ENCODE measurements around the gene ACVR1B. TPM values are rescaled to one million over a fixed set of nuclear protein-coding genes. Genes with fewer than 3 reads are reported as not detected.
"Not testable (repeated sequence)": the region's sequence is repeated elsewhere in the genome, so short reads cannot be mapped to it uniquely, and the experiment has no call there.

The ACVR1B gene
- total RNA-seq, 1 donor from 2014 or later: 9.6 TPM

GRCh38 chr12:51969643-51970042 lies 18.1 kb downstream of the ACVR1B start:
- no peak for DNase-seq (ENCODE audit: low read depth)

GRCh38 chr12:51970904-51971646 lies 19.6 kb downstream of the ACVR1B start:
- no peak for DNase-seq (ENCODE audit: low read depth)

DNA sequence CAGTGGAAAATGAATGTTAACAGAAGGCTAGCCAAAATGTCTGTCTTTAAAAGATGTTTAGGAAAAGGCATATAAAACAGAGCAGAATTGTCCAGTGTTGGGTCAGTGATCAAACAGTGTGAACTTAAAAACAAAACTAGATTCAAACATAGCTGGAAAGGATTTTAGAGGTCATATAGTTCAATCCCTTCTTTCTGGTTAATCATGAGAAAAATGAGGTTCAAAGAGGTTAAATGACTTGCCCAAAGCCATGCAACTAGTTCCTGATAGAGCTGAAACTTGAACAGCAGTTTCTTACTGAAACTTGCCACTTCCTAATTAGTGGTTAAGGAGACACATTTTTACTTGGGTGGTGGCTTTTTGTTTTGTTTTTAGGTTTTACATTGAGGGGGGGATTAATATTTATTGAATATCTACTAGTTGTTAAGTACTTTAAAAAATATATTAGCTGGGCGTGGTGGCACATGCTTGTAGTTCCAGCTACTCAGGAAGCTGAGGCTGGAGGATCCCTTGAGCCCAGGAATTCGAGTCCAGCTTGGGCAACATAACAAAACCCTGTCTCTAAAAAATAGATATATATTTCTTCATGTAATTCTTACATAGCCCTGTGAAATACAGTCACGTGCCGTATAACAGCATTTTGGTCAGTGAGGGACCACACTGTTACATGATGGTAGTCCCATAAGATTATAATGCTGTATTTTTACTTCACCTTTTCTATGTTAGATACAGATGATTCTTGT lies 20.4 kb downstream of the ACVR1B start:
- DNase-seq (ENCODE audit: low read depth): no peak

DNA sequence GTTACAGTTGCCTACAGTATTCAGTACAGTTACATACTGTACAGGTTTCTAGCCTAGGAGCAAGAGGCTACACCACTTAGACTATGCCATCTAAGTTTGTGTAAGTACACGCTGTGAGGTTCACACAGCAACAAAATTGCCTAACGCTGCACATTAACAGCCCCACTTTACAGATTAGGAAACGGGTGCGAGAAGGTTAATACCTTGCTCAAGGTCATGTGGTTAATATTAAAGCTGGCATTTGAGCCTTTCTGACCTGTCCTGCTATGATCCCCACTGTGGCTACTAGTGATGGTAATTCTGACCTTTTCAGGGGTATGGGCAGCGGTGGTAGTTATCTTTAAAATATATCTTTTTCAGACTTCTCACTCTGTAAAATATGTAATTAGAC lies 20.9 kb downstream of the ACVR1B start:
- no peak for DNase-seq (ENCODE audit: low read depth)

DNA sequence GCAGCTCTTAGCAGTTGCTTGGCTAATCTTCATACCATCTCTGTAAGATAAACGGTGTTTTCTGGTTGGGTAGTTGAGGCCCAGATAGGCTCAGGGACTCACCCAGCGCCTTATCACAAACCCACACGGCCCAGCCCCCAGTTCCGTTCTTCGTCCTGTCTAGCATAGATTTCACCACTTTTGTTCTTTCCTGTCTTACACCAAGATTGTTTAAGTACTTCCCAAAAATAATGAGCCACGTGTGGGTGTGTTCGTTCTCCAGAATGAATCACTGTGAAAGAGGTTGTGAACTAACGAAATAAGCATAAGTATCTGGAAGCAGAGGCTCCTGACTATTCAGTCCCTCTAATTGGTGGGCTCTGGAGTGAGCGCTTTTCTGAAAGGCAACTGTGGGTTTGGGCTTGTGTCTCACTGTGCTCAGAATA lies 21.4 kb downstream of the ACVR1B start:
- DNase-seq (ENCODE audit: low read depth): no peak

DNA sequence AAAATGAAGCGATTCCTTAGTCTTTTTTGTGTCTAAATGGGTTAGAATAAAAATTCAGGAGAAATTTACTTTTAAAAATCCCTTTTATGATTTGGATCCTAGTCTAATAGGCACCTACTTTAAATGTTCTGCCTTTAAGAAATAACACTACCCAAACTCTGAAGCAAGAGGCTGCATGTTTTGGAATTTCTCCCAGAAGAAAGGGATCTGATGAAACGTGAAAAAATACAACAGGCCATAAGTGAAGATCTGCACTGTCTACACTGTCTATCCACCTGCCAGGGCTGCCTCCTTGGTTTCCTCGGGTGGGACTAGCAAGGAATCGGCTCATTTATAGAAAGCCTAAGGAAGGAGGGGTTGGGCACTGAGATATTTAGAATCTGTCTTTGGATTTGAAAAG lies 22.1 kb downstream of the ACVR1B start:
- DNase-seq (ENCODE audit: low read depth): no peak

GRCh38 chr12:51974646-51975045 lies 23.1 kb downstream of the ACVR1B start:
- no peak for DNase-seq (ENCODE audit: low read depth)

DNA sequence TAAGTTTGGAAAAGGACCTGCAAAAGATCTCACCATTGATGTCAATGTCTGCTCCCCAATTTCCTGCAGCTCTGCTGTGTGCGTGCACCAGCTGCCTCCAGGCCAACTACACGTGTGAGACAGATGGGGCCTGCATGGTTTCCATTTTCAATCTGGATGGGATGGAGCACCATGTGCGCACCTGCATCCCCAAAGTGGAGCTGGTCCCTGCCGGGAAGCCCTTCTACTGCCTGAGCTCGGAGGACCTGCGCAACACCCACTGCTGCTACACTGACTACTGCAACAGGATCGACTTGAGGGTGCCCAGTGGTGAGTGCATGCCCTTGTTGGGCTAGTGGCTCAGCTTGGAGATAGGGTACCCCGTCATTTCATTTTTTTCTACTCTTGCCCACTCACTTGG lies 23.7 kb downstream of the ACVR1B start:
- DNase-seq (ENCODE audit: low read depth): no peak

DNA sequence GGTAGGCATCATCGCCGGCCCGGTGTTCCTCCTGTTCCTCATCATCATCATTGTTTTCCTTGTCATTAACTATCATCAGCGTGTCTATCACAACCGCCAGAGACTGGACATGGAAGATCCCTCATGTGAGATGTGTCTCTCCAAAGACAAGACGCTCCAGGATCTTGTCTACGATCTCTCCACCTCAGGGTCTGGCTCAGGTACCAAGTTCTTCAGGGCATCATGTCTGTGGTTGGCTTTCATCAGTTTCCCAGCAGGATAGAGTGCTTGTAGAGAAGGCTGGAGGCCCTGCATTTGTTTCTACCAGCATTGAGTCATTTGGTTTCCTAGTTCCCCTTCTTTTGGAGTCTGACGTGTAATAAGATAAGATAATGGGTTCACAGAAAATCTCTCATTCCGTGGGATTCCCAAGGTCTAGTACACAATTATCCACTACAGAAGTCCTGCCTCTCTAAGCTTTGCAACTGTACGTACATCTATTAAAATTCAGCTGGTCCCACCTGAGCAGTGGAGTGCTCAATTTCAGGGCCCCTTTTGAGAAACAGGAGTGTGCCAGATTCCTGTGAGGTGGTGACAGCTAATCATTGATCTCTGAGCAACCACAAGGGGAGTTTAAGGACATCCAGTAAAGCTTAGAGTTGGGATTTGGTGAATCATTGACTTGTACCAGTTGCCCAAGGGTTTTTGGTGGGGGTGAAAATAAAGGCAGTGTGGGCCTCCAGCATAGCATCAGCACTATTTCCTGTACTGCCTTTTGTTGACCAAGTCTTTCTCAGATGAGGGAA lies 25.1 kb downstream of the ACVR1B start:
- no peak for DNase-seq (ENCODE audit: low read depth)

- DNase-seq (ENCODE audit: low read depth): no peak
Observed at GRCh38 chr12:51977320-51977753, 25.8 kb downstream of the ACVR1B start.

- not testable (repeated sequence) for DNase-seq (ENCODE audit: low read depth)
Observed at GRCh38 chr12:51979306-51979705, 27.8 kb downstream of the ACVR1B start.

DNA sequence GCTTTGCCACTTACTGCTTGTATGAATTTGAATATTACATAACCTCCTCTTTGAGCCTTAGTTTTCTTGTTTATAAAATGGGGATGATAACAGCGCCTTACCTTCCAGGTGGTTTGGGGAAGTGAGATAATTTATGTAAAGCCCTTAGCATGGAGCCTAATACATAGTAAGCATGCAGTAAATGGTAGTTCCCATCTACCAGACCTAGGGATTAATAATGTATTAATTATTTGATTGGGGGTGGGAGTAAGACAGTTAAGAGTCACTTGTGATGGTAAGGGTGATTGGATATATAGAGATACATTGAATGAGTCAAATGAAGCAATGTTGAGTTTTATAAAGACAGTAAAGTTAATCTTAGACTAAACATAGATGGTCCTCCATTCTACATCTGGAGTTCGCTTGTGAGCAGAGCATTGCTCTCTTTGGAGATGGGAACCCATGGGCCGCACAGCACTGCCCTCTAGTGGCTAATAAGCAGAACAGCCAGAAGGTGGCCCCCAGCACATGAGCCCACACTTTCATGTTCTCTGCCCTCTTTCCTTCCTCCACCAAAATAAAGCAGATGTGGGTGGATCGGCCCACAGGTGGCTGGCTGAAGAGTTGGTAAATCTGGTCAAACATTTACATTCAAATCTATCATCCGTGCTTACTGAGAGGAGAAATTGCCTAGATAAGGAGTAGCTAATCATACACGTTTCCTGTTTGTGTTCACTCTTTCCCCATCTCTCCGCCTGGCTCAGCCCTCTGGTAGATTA lies 28.7 kb downstream of the ACVR1B start:
- DNase-seq (ENCODE audit: low read depth): peak; percentile 75

- DNase-seq (ENCODE audit: low read depth): no peak
Observed at GRCh38 chr12:51980809-51981127, 29.3 kb downstream of the ACVR1B start.

DNA sequence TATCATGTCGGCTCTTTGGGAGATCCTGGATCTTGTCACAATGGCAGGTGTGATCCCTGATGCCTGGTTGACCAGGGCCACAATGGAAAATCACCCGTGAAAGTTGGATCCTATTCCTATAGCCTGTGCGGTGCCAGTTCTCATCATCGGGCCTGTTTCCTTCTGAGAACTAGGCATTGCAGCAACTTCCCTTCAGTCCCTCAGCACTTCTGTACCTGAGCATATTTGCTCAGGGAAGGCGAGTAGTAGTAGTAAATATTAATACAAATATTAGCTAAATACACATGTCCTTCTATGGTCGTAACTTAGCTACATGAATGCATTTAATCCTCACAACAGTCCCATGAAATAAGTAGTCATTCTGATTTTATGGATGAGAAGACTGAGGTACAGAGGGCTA lies 33.2 kb downstream of the ACVR1B start:
- DNase-seq (ENCODE audit: low read depth): no peak

GRCh38 chr12:51985154-51985835 lies 33.8 kb downstream of the ACVR1B start:
- no peak for DNase-seq (ENCODE audit: low read depth)

GRCh38 chr12:51986834-51987233 lies 35.3 kb downstream of the ACVR1B start:
- no peak for DNase-seq (ENCODE audit: low read depth)

- no peak for DNase-seq (ENCODE audit: low read depth)
Observed at GRCh38 chr12:51992246-51992645, 40.7 kb downstream of the ACVR1B start.

- no peak for DNase-seq (ENCODE audit: low read depth)
Observed at GRCh38 chr12:51994539-51994820, 43.0 kb downstream of the ACVR1B start.

DNA sequence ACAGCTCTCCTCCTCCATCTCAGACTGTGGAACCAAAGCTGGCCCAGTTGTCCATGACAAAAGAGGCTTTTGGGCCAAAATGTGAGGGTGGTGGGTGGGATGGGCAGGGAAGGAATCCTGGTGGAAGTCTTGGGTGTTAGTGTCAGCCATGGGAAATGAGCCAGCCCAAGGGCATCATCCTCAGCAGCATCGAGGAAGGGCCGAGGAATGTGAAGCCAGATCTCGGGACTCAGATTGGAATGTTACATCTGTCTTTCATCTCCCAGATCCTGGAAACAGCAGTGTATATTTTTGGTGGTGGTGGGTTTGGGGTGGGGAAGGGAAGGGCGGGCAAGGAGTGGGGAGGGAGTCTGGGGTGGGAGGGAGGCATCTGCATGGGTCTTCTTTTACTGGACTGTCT lies 43.5 kb downstream of the ACVR1B start:
- DNase-seq (ENCODE audit: low read depth): peak; percentile 91

DNA sequence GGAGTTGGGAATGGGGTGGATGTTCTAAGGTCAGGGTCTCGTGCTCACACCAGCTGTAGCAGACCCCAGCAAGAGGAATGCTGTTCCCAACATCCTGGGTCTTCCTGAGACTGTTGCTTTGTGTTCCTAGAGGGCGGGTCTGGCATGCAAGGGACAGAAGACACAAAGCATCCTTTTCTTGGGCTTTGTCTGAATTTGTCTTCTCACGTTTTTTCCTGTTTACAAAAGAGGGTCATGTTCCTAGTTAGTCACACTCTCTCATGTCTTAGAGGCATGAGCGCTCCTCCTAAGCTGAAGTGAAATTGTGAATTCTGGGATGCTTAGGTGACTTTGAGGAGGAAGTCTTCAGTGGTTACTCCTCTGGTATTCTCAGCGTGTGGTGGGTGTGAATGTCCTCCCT lies 45.6 kb downstream of the ACVR1B start:
- DNase-seq (ENCODE audit: low read depth): no peak

GRCh38 chr12:52003016-52003550 lies 51.6 kb downstream of the ACVR1B start:
- DNase-seq (ENCODE audit: low read depth): peak; percentile 88

All from myocyte (in vitro differentiated cells).